ENCODE measurements around the gene ADAM12. TPM values are rescaled to one million over a fixed set of nuclear protein-coding genes. Genes with fewer than 3 reads are reported as not detected.

Gene ADAM12
- polyA plus RNA-seq, 1 of the 3 experiments (the other 2 are of a cell fraction) = 25.0 TPM

DNA sequence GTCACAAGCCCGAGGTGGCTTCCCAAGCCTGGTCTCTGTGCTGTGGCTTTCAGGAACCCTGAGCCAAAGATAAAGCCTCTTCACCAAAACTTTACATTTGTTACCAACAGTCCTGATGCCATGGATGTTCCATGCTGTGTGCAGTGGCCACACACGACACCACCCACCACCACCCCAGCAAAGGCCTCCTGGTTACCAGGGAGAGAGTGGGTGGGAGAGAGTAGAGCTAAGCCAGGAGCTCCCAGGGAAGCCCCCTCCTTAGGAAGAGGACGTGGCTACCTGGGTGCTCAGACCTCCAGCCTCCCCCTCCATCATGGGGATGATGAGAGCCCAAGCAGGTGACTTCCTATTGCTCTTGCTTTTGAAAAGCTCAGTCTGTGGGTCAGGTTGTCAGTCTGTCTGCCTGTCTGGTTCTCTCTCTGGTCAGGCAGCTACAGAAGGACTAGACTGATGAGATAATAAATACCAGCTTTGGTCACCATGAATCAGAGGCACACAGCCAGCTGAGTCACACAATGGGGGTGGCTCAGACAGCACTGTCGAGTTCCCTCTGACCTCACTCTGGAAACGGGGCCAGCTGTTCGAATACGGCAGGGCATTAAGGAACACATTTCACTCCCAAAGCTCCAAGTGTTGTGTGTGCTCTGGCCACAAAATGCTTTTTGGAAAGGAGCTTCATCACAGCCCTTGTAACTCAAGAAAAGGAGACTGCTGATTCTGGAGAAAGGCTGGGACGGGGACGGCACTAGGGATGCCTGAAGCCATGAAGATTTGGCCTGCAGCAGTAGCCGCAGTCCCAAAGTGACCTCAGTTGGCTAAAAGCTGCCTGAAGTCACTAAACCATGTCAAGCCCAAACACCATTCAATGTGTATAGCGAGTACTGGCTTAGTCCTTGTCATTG is 325.9 kb downstream of the ADAM12 start (continued):
- TF ChIP-seq REST (IDR thresholded peaks at IDR 0.05; ENCODE audit: low read depth, low read length) = peak; percentile 59; the same call in 1 of the 2 replicates
- TF ChIP-seq MXI1 (IDR thresholded peaks at IDR 0.05; ENCODE audit: low read depth, low read length) = no peak
- TF ChIP-seq USF1 (IDR thresholded peaks at IDR 0.05; ENCODE audit: borderline replicate concordance, low read depth) = 0 out of 2 replicates have a peak, but pooled peaks have one; percentile 7
- peak; percentile 99 for TF ChIP-seq JUND (IDR thresholded peaks at IDR 0.05)
- TF ChIP-seq, protein P1, sequence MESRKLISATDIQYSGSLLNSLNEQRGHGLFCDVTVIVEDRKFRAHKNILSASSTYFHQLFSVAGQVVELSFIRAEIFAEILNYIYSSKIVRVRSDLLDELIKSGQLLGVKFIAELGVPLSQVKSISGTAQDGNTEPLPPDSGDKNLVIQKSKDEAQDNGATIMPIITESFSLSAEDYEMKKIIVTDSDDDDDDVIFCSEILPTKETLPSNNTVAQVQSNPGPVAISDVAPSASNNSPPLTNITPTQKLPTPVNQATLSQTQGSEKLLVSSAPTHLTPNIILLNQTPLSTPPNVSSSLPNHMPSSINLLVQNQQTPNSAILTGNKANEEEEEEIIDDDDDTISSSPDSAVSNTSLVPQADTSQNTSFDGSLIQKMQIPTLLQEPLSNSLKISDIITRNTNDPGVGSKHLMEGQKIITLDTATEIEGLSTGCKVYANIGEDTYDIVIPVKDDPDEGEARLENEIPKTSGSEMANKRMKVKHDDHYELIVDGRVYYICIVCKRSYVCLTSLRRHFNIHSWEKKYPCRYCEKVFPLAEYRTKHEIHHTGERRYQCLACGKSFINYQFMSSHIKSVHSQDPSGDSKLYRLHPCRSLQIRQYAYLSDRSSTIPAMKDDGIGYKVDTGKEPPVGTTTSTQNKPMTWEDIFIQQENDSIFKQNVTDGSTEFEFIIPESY (IDR thresholded peaks at IDR 0.05; ENCODE audit: borderline replicate concordance, low read depth) = peak; percentile 90
- TF ChIP-seq FOXJ3 (CRISPR knock-in tag; IDR thresholded peaks at IDR 0.05) = no peak
- TF ChIP-seq EZH2phosphoT487 (IDR thresholded peaks at IDR 0.05; ENCODE audit: borderline replicate concordance, low read depth) = no peak
- TF ChIP-seq RFX5 (IDR thresholded peaks at IDR 0.05; ENCODE audit: low read length) = no peak
- TF ChIP-seq GABPA (IDR thresholded peaks at IDR 0.05; ENCODE audit: low read depth) = no peak
- TF ChIP-seq TEAD4 (IDR thresholded peaks at IDR 0.05; ENCODE audit: borderline replicate concordance, insufficient read depth) = peak; percentile 88; the same call in 1 of the 2 replicates
- TF ChIP-seq, protein P2, sequence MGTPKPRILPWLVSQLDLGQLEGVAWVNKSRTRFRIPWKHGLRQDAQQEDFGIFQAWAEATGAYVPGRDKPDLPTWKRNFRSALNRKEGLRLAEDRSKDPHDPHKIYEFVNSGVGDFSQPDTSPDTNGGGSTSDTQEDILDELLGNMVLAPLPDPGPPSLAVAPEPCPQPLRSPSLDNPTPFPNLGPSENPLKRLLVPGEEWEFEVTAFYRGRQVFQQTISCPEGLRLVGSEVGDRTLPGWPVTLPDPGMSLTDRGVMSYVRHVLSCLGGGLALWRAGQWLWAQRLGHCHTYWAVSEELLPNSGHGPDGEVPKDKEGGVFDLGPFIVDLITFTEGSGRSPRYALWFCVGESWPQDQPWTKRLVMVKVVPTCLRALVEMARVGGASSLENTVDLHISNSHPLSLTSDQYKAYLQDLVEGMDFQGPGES (IDR thresholded peaks at IDR 0.05; ENCODE audit: low read depth, low read length) = no peak
- peak; percentile 100 for TF ChIP-seq FOSL2 (IDR thresholded peaks at IDR 0.05; ENCODE audit: borderline replicate concordance, low read depth)
- peak in 1 of 2 experiments; percentile 98; a peak in 2 of 4 replicates for TF ChIP-seq EP300 (IDR thresholded peaks at IDR 0.05; ENCODE audit: borderline replicate concordance in 1 of 2, low read depth in 1 of 2, low read length in 1 of 2)

Data from SK-N-SH (cell line).